Astrocyte (in vitro differentiated cells and primary cell): ENCODE data around the gene XXYLT1. TPM values are rescaled to one million over a fixed set of nuclear protein-coding genes. Genes with fewer than 3 reads are reported as not detected.
A peak's percentile ranks its signal among the peaks of the same experiment; 100 is the strongest.

Source experiments
- DNase-seq: peaks from one replicate; pipeline ENCODE4 v3.0.0-alpha.2; 2010; ENCODE audit warnings: low read depth
- FAIRE-seq: peaks from 2 replicates; lab custom pipeline; 2011; peaks lifted over from hg19 to GRCh38; lab: Jason Lieb, UNC
- H2AFZ ChIP-seq: 2 replicates; pipeline ENCODE4 v1.6.0; 2012; ENCODE audit warnings: low read depth, low read length, inconsistent platforms
- H3K27ac ChIP-seq: 2 replicates; pipeline ENCODE4 v1.5.1; 2011; ENCODE audit warnings: low read depth, low read length, inconsistent platforms
- H3K27me3 ChIP-seq: 2 replicates; pipeline ENCODE4 v1.6.0; 2011; ENCODE audit warnings: low read length, inconsistent platforms; ENCODE audit not compliant: insufficient read depth
- H3K36me3 ChIP-seq: 2 replicates; pipeline ENCODE4 v1.5.1; 2011; ENCODE audit warnings: low read length, inconsistent platforms; ENCODE audit not compliant: insufficient read depth
- H3K4me1 ChIP-seq: 2 replicates; pipeline ENCODE4 v1.5.1; 2011; ENCODE audit warnings: low read length, inconsistent platforms; ENCODE audit not compliant: insufficient read depth
- H3K4me2 ChIP-seq: 2 replicates; pipeline ENCODE4 v1.6.0; 2012; ENCODE audit warnings: low read length, inconsistent platforms
- H3K4me3 ChIP-seq: 2 replicates; pipeline ENCODE4 v1.5.1; 2011; ENCODE audit warnings: low read depth, mild to moderate bottlenecking, low read length, inconsistent platforms; ENCODE audit not compliant: insufficient read depth
- H3K79me2 ChIP-seq: 2 replicates; pipeline ENCODE4 v1.6.0; 2012; ENCODE audit warnings: mild to moderate bottlenecking, low read length, inconsistent platforms; ENCODE audit not compliant: insufficient read depth
- H3K9ac ChIP-seq: 2 replicates; pipeline ENCODE4 v1.6.0; 2012; ENCODE audit warnings: mild to moderate bottlenecking, low read length, inconsistent platforms
- H3K9me3 ChIP-seq: 2 replicates; pipeline ENCODE4 v1.5.1; 2012; ENCODE audit warnings: low read depth, mild to moderate bottlenecking, low read length, inconsistent platforms; ENCODE audit not compliant: insufficient read depth
- H4K20me1 ChIP-seq: 2 replicates; pipeline ENCODE4 v1.6.0; 2012; ENCODE audit warnings: low read length, inconsistent platforms; ENCODE audit not compliant: insufficient read depth
- H3K27ac Mint-ChIP-seq: one replicate; pipeline ENCODE4 v1.8.0; 2021; ENCODE audit warnings: mild to moderate bottlenecking, mixed read lengths; ENCODE audit not compliant: unreplicated experiment
- H3K27me3 Mint-ChIP-seq: one replicate; pipeline ENCODE4 v1.8.0; 2021; ENCODE audit warnings: low read depth, mixed read lengths; ENCODE audit not compliant: unreplicated experiment
- H3K36me3 Mint-ChIP-seq: one replicate; pipeline ENCODE4 v1.8.0; 2021; ENCODE audit warnings: low read depth, mixed read lengths; ENCODE audit not compliant: unreplicated experiment
- H3K4me1 Mint-ChIP-seq: one replicate; pipeline ENCODE4 v1.8.0; 2021; ENCODE audit warnings: low read depth, mixed read lengths; ENCODE audit not compliant: unreplicated experiment
- H3K4me3 Mint-ChIP-seq: one replicate; pipeline ENCODE4 v1.8.0; 2021; ENCODE audit warnings: mild to moderate bottlenecking, moderate library complexity, mixed read lengths; ENCODE audit not compliant: unreplicated experiment
- H3K9me3 Mint-ChIP-seq: one replicate; pipeline ENCODE4 v1.8.0; 2021; ENCODE audit warnings: mild to moderate bottlenecking, mixed read lengths; ENCODE audit not compliant: unreplicated experiment
- EZH2 ChIP-seq: IDR thresholded peaks from 2 replicates; pipeline ENCODE4 v1.6.1; 2012; ENCODE audit warnings: mild to moderate bottlenecking, low read length, inconsistent platforms; ENCODE audit not compliant: insufficient read depth
- total RNA-seq: library from RNA; stranded (reverse); gene quantifications from 2 replicates; pipeline ENCODE4 v1.2.1, GENCODE V29; 2021
- TF ChIP-seq, protein P1 (sequence below): IDR thresholded peaks from 2 replicates; pipeline ENCODE4 v1.5.1; 2011; ENCODE audit warnings: low read depth, mild to moderate bottlenecking, inconsistent platforms, low read length, moderate library complexity; ENCODE audit not compliant: insufficient read depth

Gene XXYLT1
- total RNA-seq, 1 donor from 2014 or later, result 26.2 TPM

GRCh38 chr3:195151866-195152541 lies 119.0 kb downstream of the XXYLT1 start:
- no peaks in the 10 kb centered on the region for H3K36me3 ChIP-seq
- TF ChIP-seq, protein P1, sequence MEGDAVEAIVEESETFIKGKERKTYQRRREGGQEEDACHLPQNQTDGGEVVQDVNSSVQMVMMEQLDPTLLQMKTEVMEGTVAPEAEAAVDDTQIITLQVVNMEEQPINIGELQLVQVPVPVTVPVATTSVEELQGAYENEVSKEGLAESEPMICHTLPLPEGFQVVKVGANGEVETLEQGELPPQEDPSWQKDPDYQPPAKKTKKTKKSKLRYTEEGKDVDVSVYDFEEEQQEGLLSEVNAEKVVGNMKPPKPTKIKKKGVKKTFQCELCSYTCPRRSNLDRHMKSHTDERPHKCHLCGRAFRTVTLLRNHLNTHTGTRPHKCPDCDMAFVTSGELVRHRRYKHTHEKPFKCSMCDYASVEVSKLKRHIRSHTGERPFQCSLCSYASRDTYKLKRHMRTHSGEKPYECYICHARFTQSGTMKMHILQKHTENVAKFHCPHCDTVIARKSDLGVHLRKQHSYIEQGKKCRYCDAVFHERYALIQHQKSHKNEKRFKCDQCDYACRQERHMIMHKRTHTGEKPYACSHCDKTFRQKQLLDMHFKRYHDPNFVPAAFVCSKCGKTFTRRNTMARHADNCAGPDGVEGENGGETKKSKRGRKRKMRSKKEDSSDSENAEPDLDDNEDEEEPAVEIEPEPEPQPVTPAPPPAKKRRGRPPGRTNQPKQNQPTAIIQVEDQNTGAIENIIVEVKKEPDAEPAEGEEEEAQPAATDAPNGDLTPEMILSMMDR, result no peak
- no peak for TF ChIP-seq EZH2
- peak overlapping the region; percentile 70 for H3K27ac Mint-ChIP-seq
- H4K20me1 ChIP-seq, result no peaks in the 10 kb centered on the region
- FAIRE-seq (peak; percentile 32), DNase-seq (peak; percentile 90)
- peaks cover 3% of the 10 kb centered on the region for H3K79me2 ChIP-seq
- H3K27ac ChIP-seq, result peak overlapping the region; percentile 81
- no peak overlapping the region for H2AFZ ChIP-seq
- H3K27me3 Mint-ChIP-seq, result no peaks in the 10 kb centered on the region
- no peaks in the 10 kb centered on the region for H3K27me3 ChIP-seq
- H3K4me2 ChIP-seq, result peak overlapping the region; percentile 72
- H3K9ac ChIP-seq, result peak overlapping the region; percentile 64
- no peaks in the 10 kb centered on the region for H3K36me3 Mint-ChIP-seq
- no peaks in the 10 kb centered on the region for H3K9me3 ChIP-seq
- peaks cover 56% of the 10 kb centered on the region for H3K4me1 Mint-ChIP-seq
- no peaks in the 10 kb centered on the region for H3K9me3 Mint-ChIP-seq
- H3K4me3 Mint-ChIP-seq, result no peak overlapping the region
- peaks cover 60% of the 10 kb centered on the region for H3K4me1 ChIP-seq
- H3K4me3 ChIP-seq, result no peak overlapping the region

- H3K36me3 ChIP-seq, result no peaks in the 10 kb centered on the region
- H3K4me3 ChIP-seq, result no peak overlapping the region
- Mint-ChIP-seq H3K4me1 (peaks cover 56% of the 10 kb centered on the region), H3K9me3 (no peaks in the 10 kb centered on the region), H3K4me3 (no peak overlapping the region), H3K36me3 (no peaks in the 10 kb centered on the region), H3K27me3 (no peaks in the 10 kb centered on the region), H3K27ac (peak overlapping the region; percentile 72)
- peak overlapping the region; percentile 81 for H3K27ac ChIP-seq
- no peaks in the 10 kb centered on the region for H4K20me1 ChIP-seq
- peaks cover 58% of the 10 kb centered on the region for H3K4me1 ChIP-seq
- H3K27me3 ChIP-seq, result no peaks in the 10 kb centered on the region
- H3K9me3 ChIP-seq, result no peaks in the 10 kb centered on the region
- FAIRE-seq, result no peak
- no peak for DNase-seq
- TF ChIP-seq EZH2, result no peak
- TF ChIP-seq, protein P1, result no peak
- H3K9ac ChIP-seq, result peak overlapping the region; percentile 80
- peak overlapping the region; percentile 72 for H3K4me2 ChIP-seq
- H3K79me2 ChIP-seq, result peaks cover 3% of the 10 kb centered on the region
- H2AFZ ChIP-seq, result no peak overlapping the region
Observed at GRCh38 chr3:195151402-195151801, 119.6 kb downstream of the XXYLT1 start.
